ENCODE measurements around the gene LINC00305.

DNA sequence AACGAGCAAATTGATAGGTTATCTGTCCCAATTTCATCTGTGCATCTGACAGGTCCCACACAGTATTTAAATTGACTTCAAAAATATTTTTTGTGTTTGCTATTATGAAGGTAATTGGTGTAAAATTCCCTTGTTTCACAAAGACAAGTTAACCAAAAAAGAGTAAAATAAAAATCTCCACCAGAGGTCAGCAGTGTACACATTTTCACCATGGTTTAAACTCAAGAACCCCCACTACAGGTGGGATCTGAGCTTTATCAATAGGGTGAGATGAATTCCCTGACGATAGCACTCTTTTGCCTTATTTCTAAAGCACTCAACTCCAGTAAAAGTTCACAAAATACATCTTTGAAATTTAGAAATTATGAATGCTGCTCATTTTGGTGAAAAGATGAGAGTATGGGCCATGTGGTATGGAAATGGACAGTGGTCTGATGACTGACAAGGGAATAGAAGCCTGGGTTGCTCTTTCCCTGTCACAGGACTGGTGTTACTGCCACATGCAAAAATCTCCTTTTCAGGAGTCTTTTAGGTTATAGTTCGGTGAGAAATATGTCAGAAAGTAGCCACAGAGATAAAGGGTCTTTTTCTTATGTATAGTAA lies 111.0 kb downstream of the LINC00305 start:
- TF ChIP-seq, protein P1, sequence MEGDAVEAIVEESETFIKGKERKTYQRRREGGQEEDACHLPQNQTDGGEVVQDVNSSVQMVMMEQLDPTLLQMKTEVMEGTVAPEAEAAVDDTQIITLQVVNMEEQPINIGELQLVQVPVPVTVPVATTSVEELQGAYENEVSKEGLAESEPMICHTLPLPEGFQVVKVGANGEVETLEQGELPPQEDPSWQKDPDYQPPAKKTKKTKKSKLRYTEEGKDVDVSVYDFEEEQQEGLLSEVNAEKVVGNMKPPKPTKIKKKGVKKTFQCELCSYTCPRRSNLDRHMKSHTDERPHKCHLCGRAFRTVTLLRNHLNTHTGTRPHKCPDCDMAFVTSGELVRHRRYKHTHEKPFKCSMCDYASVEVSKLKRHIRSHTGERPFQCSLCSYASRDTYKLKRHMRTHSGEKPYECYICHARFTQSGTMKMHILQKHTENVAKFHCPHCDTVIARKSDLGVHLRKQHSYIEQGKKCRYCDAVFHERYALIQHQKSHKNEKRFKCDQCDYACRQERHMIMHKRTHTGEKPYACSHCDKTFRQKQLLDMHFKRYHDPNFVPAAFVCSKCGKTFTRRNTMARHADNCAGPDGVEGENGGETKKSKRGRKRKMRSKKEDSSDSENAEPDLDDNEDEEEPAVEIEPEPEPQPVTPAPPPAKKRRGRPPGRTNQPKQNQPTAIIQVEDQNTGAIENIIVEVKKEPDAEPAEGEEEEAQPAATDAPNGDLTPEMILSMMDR (IDR thresholded peaks at IDR 0.05; ENCODE audit: low read depth, low read length): peak; percentile 34
- TF ChIP-seq POLR2A (IDR thresholded peaks at IDR 0.05; ENCODE audit: extremely low read depth, insufficient read length): no peak

All from NB4 (cell line).